Activated CD8-positive, alpha-beta T cell treated with anti-CD3 and anti-CD28 coated beads, Interleukin-2, amount 10 ng/mL, durations not matched to agents 7 days and 5 days (primary cell): ENCODE data around the gene COLEC11. TPM values are rescaled to one million over a fixed set of nuclear protein-coding genes. Genes with fewer than 3 reads are reported as not detected.

Experiments
- ATAC-seq: fragments of 150-1000 bp; cut with Tn5 transposase; one replicate; pipeline ENCODE4 v1.10.0; 2021; ENCODE audit warnings: moderate library complexity
- CTCF ChIA-PET: fragments of 350-600 bp; sonication (Branson Sonifier 250); formaldehyde crosslinking; loops from one replicate; lab custom pipeline; 2021; ENCODE audit warnings: antibody characterized with exemption; lab: Charles Lee
- POLR2A ChIA-PET: fragments of 350-600 bp; sonication (Branson Sonifier 250); formaldehyde crosslinking; loops from one replicate; lab custom pipeline; 2021; ENCODE audit warnings: antibody characterized with exemption; lab: Charles Lee
- DNase-seq: peaks from one replicate; pipeline ENCODE4 v3.0.0-alpha.2; 2020
- H3K27ac Mint-ChIP-seq: one replicate; pipeline ENCODE4 v1.8.0; 2021; ENCODE audit warnings: mild to moderate bottlenecking, mixed read lengths
- H3K27me3 Mint-ChIP-seq: one replicate; pipeline ENCODE4 v1.8.0; 2021; ENCODE audit warnings: low read depth, mixed read lengths
- H3K36me3 Mint-ChIP-seq: one replicate; pipeline ENCODE4 v1.8.0; 2021; ENCODE audit warnings: low read depth, mixed read lengths
- H3K4me1 Mint-ChIP-seq: one replicate; pipeline ENCODE4 v1.8.0; 2021; ENCODE audit warnings: low read depth, mixed read lengths
- H3K4me3 Mint-ChIP-seq: one replicate; pipeline ENCODE4 v1.8.0; 2021; ENCODE audit warnings: mild to moderate bottlenecking, mixed read lengths
- H3K9me3 Mint-ChIP-seq: one replicate; pipeline ENCODE4 v1.8.0; 2022; ENCODE audit warnings: mixed read lengths; ENCODE audit not compliant: insufficient read depth
- total RNA-seq, 2 experiments: library from RNA; stranded (reverse); gene quantifications; one replicate each; pipeline ENCODE4 v1.2.3, GENCODE V29; 2021

Gene COLEC11
- total RNA-seq, 2 experiments from 2014 or later = not detected

- Mint-ChIP-seq H3K4me3 (no peak overlapping the region), H3K9me3 (no peaks in the 10 kb centered on the region), H3K4me1 (peaks cover 6% of the 10 kb centered on the region), H3K36me3 (no peaks in the 10 kb centered on the region), H3K27me3 (peaks cover 3% of the 10 kb centered on the region), H3K27ac (no peak overlapping the region)
- ChIA-PET CTCF (no interaction called here), POLR2A (no interaction called here)
- ATAC-seq (no peak), DNase-seq (no peak)
Observed at GRCh38 chr2:3646446-3646845, 51.5 kb downstream of the COLEC11 start.

GRCh38 chr2:3647246-3647645, 52.3 kb downstream of the COLEC11 start:
- ChIA-PET CTCF (no interaction called here), POLR2A (no interaction called here)
- Mint-ChIP-seq H3K4me1 (peaks cover 12% of the 10 kb centered on the region), H3K36me3 (no peaks in the 10 kb centered on the region), H3K27me3 (peaks cover 3% of the 10 kb centered on the region), H3K27ac (no peak overlapping the region), H3K9me3 (no peaks in the 10 kb centered on the region), H3K4me3 (no peak overlapping the region)
- no peak for DNase-seq
- no peak for ATAC-seq

DNA sequence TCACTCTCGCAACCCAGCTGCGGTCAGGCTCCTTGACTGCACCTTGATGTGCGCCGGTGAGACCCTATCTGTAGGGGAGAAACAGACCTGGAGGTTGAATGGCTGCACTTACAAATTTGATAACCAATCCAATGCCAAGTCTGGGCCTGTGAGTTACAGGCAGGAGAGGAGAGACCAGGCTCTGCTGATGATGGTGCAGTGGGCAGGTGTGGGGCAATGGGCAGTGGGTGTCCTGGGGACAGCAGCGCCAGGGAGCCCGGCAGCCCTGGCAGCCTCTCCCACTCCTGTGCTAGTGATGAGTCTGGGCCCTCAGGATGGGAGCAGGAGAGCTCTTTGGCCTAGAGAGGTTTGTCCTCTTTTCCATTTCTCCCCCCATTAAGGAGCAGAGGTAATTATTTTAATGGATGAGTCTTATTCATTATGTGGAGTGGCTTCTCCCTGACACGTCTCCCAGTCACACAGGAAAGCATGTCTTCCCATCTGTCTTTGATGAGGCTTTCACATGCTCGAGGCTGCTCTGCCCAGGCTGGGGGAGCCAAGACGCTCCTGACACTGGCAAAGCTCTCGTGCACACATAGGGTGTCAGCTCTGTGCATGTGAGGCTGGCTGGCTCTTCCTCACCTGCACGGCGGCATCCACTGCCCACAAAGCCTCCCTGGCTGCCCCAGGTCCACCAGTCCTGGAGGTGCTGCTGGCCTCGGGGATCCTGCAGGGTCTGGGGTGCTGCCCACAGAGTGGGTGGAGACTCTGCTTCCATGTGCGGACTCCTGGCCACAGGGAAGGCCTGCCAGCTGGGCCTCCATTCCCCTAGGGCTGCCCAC, 53.1 kb downstream of the COLEC11 start:
- peaks cover 13% of the 10 kb centered on the region for H3K4me1 Mint-ChIP-seq
- ChIA-PET CTCF (no interaction called here), POLR2A (no interaction called here)
- ATAC-seq (no peak), DNase-seq (no peak)
- H3K36me3 Mint-ChIP-seq = no peaks in the 10 kb centered on the region
- no peak overlapping the region for H3K27ac Mint-ChIP-seq
- no peak overlapping the region for H3K4me3 Mint-ChIP-seq
- no peaks in the 10 kb centered on the region for H3K9me3 Mint-ChIP-seq
- peaks cover 3% of the 10 kb centered on the region for H3K27me3 Mint-ChIP-seq

DNA sequence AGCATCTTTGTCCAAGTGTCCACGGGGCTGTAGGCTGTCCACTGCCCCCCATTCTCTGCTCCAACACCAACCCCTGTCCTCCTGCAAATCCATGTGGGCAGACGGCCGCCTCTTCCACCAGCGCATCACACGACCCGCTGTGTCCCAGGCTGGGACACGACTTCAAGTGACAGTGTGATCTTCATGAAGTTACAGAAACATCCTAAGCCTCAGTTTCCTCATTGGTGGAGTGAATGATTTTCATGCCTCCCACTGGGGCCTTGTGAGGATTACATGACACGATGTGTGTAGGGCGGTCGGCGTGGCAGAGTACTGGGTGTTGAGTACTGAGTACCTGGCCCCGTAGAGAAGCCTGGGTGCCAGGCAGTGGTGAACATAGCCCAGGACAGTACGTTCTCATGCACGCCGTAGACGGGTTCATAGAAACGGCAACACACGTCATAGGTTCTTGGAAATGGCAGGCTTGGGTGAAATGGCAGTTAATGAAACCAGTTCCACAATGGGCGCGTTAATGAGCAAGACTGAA, 53.8 kb downstream of the COLEC11 start:
- H3K27ac Mint-ChIP-seq = no peak overlapping the region

GRCh38 chr2:3649581-3649980, 54.7 kb downstream of the COLEC11 start:
- H3K4me3 Mint-ChIP-seq = no peak overlapping the region
- no peaks in the 10 kb centered on the region for H3K9me3 Mint-ChIP-seq
- ChIA-PET POLR2A (no interaction called here), CTCF (interaction anchor here (0.6 to 1.2 kb wide), 2 partner anchors 74 to 184 kb away, joined by 3 read pairs; no protein-coding TSS in a partner anchor)
- no peak for ATAC-seq
- H3K36me3 Mint-ChIP-seq = no peaks in the 10 kb centered on the region
- DNase-seq = no peak
- H3K27ac Mint-ChIP-seq = no peak overlapping the region
- peaks cover 13% of the 10 kb centered on the region for H3K4me1 Mint-ChIP-seq
- H3K27me3 Mint-ChIP-seq = peaks cover 3% of the 10 kb centered on the region

More for the DNA sequence above, 53.8 kb downstream of the COLEC11 start:
- peaks cover 3% of the 10 kb centered on the region for H3K27me3 Mint-ChIP-seq
- no peaks in the 10 kb centered on the region for H3K9me3 Mint-ChIP-seq
- no peak for ATAC-seq
- ChIA-PET POLR2A (no interaction called here), CTCF (no interaction called here)
- H3K36me3 Mint-ChIP-seq = no peaks in the 10 kb centered on the region
- H3K4me1 Mint-ChIP-seq = peaks cover 13% of the 10 kb centered on the region
- H3K4me3 Mint-ChIP-seq = no peak overlapping the region
- DNase-seq = no peak

DNA sequence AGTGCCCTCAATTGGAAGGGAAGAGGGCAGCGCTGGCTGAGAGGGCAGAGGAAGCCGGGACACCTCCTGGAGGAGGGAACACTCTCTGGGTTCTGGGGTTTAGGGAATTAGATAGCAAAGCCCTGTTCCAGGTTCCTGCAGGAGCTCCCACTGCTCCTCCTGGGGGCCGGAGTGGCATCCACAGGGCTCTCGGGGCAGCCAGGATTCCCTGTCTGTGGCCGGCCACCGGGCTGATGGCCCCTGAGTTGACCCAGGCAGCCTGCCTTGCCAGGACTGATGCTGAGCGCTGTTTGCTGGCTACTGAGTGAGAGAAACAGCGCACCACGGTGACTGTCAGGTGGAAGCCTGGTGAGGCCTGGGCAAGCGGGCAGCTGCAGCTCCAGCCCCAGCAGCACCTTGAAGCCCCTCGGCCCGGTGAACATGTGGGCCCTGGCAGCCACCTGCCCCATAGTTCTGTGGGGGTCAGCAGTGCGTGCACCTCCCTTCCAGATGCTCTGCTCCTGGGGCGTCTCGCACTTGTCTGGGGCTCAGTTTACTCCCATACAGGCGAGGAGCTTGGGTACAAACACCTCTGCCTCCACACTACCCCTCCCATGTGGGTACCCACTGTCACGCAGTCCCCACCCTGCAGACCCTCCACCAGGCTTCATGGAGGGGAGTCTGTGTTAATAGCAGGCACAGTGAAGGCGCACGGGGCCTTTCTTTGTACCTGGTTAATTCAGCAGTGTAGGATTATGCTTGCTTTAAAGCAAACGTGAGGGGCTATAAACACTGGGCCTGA, 55.4 kb downstream of the COLEC11 start:
- ATAC-seq (no peak), DNase-seq (no peak)
- H3K36me3 Mint-ChIP-seq = no peaks in the 10 kb centered on the region
- CTCF ChIA-PET = interaction anchor here (0.6 to 2.7 kb wide), 3 partner anchors 75 to 227 kb away, joined by 3 to 27 read pairs (median 3); no protein-coding TSS in a partner anchor
- H3K4me3 Mint-ChIP-seq = no peak overlapping the region
- peaks cover 3% of the 10 kb centered on the region for H3K27me3 Mint-ChIP-seq
- peaks cover 13% of the 10 kb centered on the region for H3K4me1 Mint-ChIP-seq
- H3K9me3 Mint-ChIP-seq = no peaks in the 10 kb centered on the region
- H3K27ac Mint-ChIP-seq = no peak overlapping the region
- POLR2A ChIA-PET = no interaction called here

- CTCF ChIA-PET = interaction anchor here (0.6 to 2.7 kb wide), 18 partner anchors 10 to 1532 kb away, joined by 3 to 27 read pairs (median 4); partner anchors contain the start of genes EIPR1 and RNASEH1
- H3K27me3 Mint-ChIP-seq = peaks cover 3% of the 10 kb centered on the region
- H3K4me1 Mint-ChIP-seq = peaks cover 13% of the 10 kb centered on the region
- H3K36me3 Mint-ChIP-seq = no peaks in the 10 kb centered on the region
- ATAC-seq = peak; percentile 83
- H3K4me3 Mint-ChIP-seq = peak overlapping the region; percentile 69
- peak overlapping the region; percentile 88 for H3K27ac Mint-ChIP-seq
- DNase-seq = peak; percentile 84
- POLR2A ChIA-PET = interaction anchor here (0.6 to 1.5 kb wide), 5 partner anchors 8 to 274 kb away, joined by 3 to 10 read pairs (median 3); partner anchors contain the start of genes EIPR1 and RNASEH1
- H3K9me3 Mint-ChIP-seq = no peaks in the 10 kb centered on the region
Observed at GRCh38 chr2:3651691-3652648, 57.1 kb downstream of the COLEC11 start.

- ChIA-PET CTCF (interaction anchor here (1.4 to 2.7 kb wide), 4 partner anchors 11 to 230 kb away, joined by 4 to 27 read pairs (median 8); no protein-coding TSS in a partner anchor), POLR2A (interaction anchor here (0.7 to 1.3 kb wide), 2 partner anchors 79 to 276 kb away, joined by 3 read pairs; partner anchors contain the start of gene EIPR1)
- ATAC-seq (no peak), DNase-seq (no peak)
- no peaks in the 10 kb centered on the region for H3K36me3 Mint-ChIP-seq
- H3K4me1 Mint-ChIP-seq = peaks cover 13% of the 10 kb centered on the region
- no peak overlapping the region for H3K4me3 Mint-ChIP-seq
- H3K27ac Mint-ChIP-seq = no peak overlapping the region
- H3K27me3 Mint-ChIP-seq = peaks cover 3% of the 10 kb centered on the region
- H3K9me3 Mint-ChIP-seq = no peaks in the 10 kb centered on the region
Observed at GRCh38 chr2:3652896-3653625, 58.1 kb downstream of the COLEC11 start.

DNA sequence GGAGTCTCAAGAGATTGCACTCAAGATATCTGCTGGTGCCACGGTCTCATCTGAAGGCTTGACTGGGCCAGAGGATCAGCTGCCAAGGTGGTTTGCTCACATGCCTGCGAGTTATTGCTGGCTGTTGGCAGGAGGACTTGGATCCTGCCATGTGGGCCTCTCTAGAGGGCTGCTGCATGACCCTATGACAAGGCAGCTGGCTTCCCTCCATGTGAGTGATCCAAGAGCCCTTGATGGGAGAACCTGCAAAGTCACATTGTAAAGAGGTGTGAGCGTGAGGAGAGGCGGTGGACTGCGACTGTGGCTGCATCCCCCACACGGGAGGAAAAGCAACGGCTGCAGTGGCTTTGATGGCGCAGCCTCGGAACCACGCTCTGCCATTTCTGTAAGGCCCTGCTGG, 59.1 kb downstream of the COLEC11 start:
- no peaks in the 10 kb centered on the region for H3K9me3 Mint-ChIP-seq
- H3K27me3 Mint-ChIP-seq = peaks cover 3% of the 10 kb centered on the region
- DNase-seq (no peak), ATAC-seq (no peak)
- H3K4me3 Mint-ChIP-seq = no peak overlapping the region
- H3K36me3 Mint-ChIP-seq = no peaks in the 10 kb centered on the region
- POLR2A ChIA-PET = no interaction called here
- CTCF ChIA-PET = interaction anchor here (1.2 kb wide), 1 partner anchor 25 kb away, joined by 3 read pairs; no protein-coding TSS in a partner anchor
- peaks cover 13% of the 10 kb centered on the region for H3K4me1 Mint-ChIP-seq
- H3K27ac Mint-ChIP-seq = no peak overlapping the region

GRCh38 chr2:3654531-3655225, 59.8 kb downstream of the COLEC11 start:
- peaks cover 3% of the 10 kb centered on the region for H3K27me3 Mint-ChIP-seq
- no peak for ATAC-seq
- DNase-seq = no peak
- no peaks in the 10 kb centered on the region for H3K9me3 Mint-ChIP-seq
- ChIA-PET POLR2A (no interaction called here), CTCF (interaction anchor here (1.2 kb wide), 1 partner anchor 26 kb away, joined by 3 read pairs; no protein-coding TSS in a partner anchor)
- H3K4me1 Mint-ChIP-seq = peaks cover 13% of the 10 kb centered on the region
- no peak overlapping the region for H3K27ac Mint-ChIP-seq
- no peaks in the 10 kb centered on the region for H3K36me3 Mint-ChIP-seq
- no peak overlapping the region for H3K4me3 Mint-ChIP-seq
